NB4 (cell line): ENCODE measurements around the gene PRPH.

ENCODE experiments used
- CTCF ChIP-seq: IDR thresholded peaks from one replicate; pipeline ENCODE4 v1.5.1; 2012; ENCODE audit warnings: low read depth, low read length
- MAX ChIP-seq: IDR thresholded peaks from 2 replicates; pipeline ENCODE4 v1.6.1; 2011; ENCODE audit warnings: low read depth, low read length
- MYC ChIP-seq: IDR thresholded peaks from 2 replicates; pipeline ENCODE4 v1.6.1; 2011; ENCODE audit warnings: low read depth, low read length
- POLR2A ChIP-seq: IDR thresholded peaks from 2 replicates; pipeline ENCODE4 v1.6.1; 2011; ENCODE audit warnings: mild to moderate bottlenecking; ENCODE audit not compliant: insufficient read length; ENCODE audit errors: extremely low read depth

GRCh38 chr12:49272790-49273725 lies 21.9 kb upstream of the PRPH start:
- TF ChIP-seq CTCF (no peak), POLR2A (no peak), MAX (no peak), MYC (no peak)
